ENCODE data around the gene MRPL38. TPM values are rescaled to one million over a fixed set of nuclear protein-coding genes. Genes with fewer than 3 reads are reported as not detected.
A peak's percentile ranks its signal among the peaks of the same experiment; 100 is the strongest.

The MRPL38 gene
- polyA plus RNA-seq, 1 of the 3 experiments (the other 2 are of a cell fraction), result 93.9 TPM

- peak; percentile 97 for TF ChIP-seq USF1 (IDR thresholded peaks at IDR 0.05; ENCODE audit: borderline replicate concordance, low read depth)
- peak; percentile 98 for TF ChIP-seq POLR2AphosphoS5 (IDR thresholded peaks at IDR 0.05; ENCODE audit: low read depth, low read length)
- no peak; the same call in 1 of the 2 replicates for TF ChIP-seq MAX (IDR thresholded peaks at IDR 0.05; ENCODE audit: low read depth)
- TF ChIP-seq MXI1 (IDR thresholded peaks at IDR 0.05; ENCODE audit: low read depth, low read length), result peak; percentile 64
- TF ChIP-seq GABPA (IDR thresholded peaks at IDR 0.05; ENCODE audit: low read depth), result peak; percentile 74
- peak; percentile 80 for TF ChIP-seq ELF1 (IDR thresholded peaks at IDR 0.05)
- no peak for TF ChIP-seq RFX5 (IDR thresholded peaks at IDR 0.05; ENCODE audit: low read length)
- peak; percentile 44; the same call in 1 of the 2 replicates for TF ChIP-seq IRF3 (IDR thresholded peaks at IDR 0.05; ENCODE audit: low read depth, low read length)
- TF ChIP-seq CTCF (IDR thresholded peaks at IDR 0.05), result peak; percentile 70
- 0 out of 2 replicates have a peak, but pooled peaks have one; percentile 38 for TF ChIP-seq SMC3 (IDR thresholded peaks at IDR 0.05; ENCODE audit: low read depth, low read length)
- TF ChIP-seq FOXJ3 (CRISPR knock-in tag; IDR thresholded peaks at IDR 0.05), result peak; percentile 50; the same call in 1 of the 2 replicates
- no peak; the same call in 1 of the 2 replicates for TF ChIP-seq PBX3 (IDR thresholded peaks at IDR 0.05)
- TF ChIP-seq TAF1 (IDR thresholded peaks at IDR 0.05; ENCODE audit: borderline replicate concordance, low read depth, low read length), result peak; percentile 77; the same call in 1 of the 2 replicates
- TF ChIP-seq TEAD4 (IDR thresholded peaks at IDR 0.05; ENCODE audit: borderline replicate concordance, insufficient read depth), result no peak
- TF ChIP-seq RXRA (IDR thresholded peaks at IDR 0.05; ENCODE audit: borderline replicate concordance, low read depth), result no peak
- no peak for TF ChIP-seq EP300 (IDR thresholded peaks at IDR 0.05; ENCODE audit: borderline replicate concordance in 1 of 2, low read depth in 1 of 2, low read length in 1 of 2)
- no peak for TF ChIP-seq FOSL2 (IDR thresholded peaks at IDR 0.05; ENCODE audit: borderline replicate concordance, low read depth)
- no peak for TF ChIP-seq GATA2 (CRISPR knock-in tag; IDR thresholded peaks at IDR 0.05)
- peak; percentile 47; the same call in 1 of the 2 replicates for TF ChIP-seq RCOR1 (IDR thresholded peaks at IDR 0.05; ENCODE audit: low read length)
- peak; percentile 97 for TF ChIP-seq CHD2 (IDR thresholded peaks at IDR 0.05; ENCODE audit: low read length, partially characterized antibody)
- TF ChIP-seq USF2 (IDR thresholded peaks at IDR 0.05; ENCODE audit: borderline replicate concordance, low read depth, low read length), result peak; percentile 94
- no peak for TF ChIP-seq JUND (IDR thresholded peaks at IDR 0.05)
- no peak for TF ChIP-seq FOXM1 (IDR thresholded peaks at IDR 0.05; ENCODE audit: low read depth)
- TF ChIP-seq MEF2A (IDR thresholded peaks at IDR 0.05; ENCODE audit: borderline replicate concordance, low read depth), result no peak
- peak; percentile 81 for TF ChIP-seq NRF1 (IDR thresholded peaks at IDR 0.05; ENCODE audit: low read depth, low read length)
Observed at GRCh38 chr17:75855310-75856061, 49.2 kb downstream of the MRPL38 start, which contains the start of gene WBP2 (continued).
